Choroid plexus epithelial cell (primary cell): Measurements from ENCODE around the gene TCF3.
"Not testable (repeated sequence)": the region's sequence is repeated elsewhere in the genome, so short reads cannot be mapped to it uniquely, and the experiment has no call there.

ENCODE experiments used
- DNase-seq: peaks from one replicate; pipeline ENCODE4 v3.0.0-alpha.2; 2010; ENCODE audit warnings: low read depth
- H3K4me3 ChIP-seq: 2 replicates; pipeline ENCODE4 v1.5.1; 2011; ENCODE audit warnings: low read depth, mild to moderate bottlenecking, control low read depth, low read length, moderate library complexity
- TF ChIP-seq, protein P1 (sequence below): conservative IDR thresholded peaks from 2 replicates; pipeline ENCODE4 v1.5.1; 2011; ENCODE audit warnings: low read depth, mild to moderate bottlenecking, control low read depth, inconsistent platforms, low read length, moderate library complexity

The TCF3 gene

GRCh38 chr19:1691589-1692290 is 39.3 kb upstream of the TCF3 start:
- H3K4me3 ChIP-seq: no peak overlapping the region
- TF ChIP-seq, protein P1, sequence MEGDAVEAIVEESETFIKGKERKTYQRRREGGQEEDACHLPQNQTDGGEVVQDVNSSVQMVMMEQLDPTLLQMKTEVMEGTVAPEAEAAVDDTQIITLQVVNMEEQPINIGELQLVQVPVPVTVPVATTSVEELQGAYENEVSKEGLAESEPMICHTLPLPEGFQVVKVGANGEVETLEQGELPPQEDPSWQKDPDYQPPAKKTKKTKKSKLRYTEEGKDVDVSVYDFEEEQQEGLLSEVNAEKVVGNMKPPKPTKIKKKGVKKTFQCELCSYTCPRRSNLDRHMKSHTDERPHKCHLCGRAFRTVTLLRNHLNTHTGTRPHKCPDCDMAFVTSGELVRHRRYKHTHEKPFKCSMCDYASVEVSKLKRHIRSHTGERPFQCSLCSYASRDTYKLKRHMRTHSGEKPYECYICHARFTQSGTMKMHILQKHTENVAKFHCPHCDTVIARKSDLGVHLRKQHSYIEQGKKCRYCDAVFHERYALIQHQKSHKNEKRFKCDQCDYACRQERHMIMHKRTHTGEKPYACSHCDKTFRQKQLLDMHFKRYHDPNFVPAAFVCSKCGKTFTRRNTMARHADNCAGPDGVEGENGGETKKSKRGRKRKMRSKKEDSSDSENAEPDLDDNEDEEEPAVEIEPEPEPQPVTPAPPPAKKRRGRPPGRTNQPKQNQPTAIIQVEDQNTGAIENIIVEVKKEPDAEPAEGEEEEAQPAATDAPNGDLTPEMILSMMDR: no peak

GRCh38 chr19:1690699-1691307 is 38.4 kb upstream of the TCF3 start:
- TF ChIP-seq, protein P1: no peak
- H3K4me3 ChIP-seq: no peak overlapping the region
- peak; percentile 33 for DNase-seq

More at GRCh38 chr19:1691589-1692290, 39.3 kb upstream of the TCF3 start:
- DNase-seq: no peak

- not testable (repeated sequence) for DNase-seq, H3K4me3 ChIP-seq
Measured at GRCh38 chr19:1685785-1686184, 33.4 kb upstream of the TCF3 start.

DNA sequence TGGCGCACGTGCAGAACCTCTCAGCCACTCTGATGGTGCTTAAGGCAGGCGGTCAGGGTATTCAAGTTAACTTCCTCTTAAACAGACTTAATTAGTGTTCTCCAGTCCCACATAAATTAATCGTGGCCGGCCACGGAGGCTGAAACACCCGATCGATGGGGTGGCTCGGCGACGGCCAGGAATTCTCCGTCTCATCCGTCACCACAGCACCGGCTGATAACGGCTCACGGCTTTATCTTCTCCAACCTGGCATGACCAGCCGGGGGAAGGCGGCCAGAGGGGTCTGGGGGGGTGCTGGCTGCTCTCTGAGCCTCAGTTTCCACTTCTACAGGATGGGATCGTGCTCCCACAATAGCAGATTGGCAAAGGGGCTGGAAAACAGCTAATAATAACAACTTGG is 32.6 kb upstream of the TCF3 start:
- DNase-seq: no peak
- TF ChIP-seq, protein P1: no peak
- no peak overlapping the region for H3K4me3 ChIP-seq

GRCh38 chr19:1684573-1684912 is 32.1 kb upstream of the TCF3 start:
- no peak for DNase-seq
- TF ChIP-seq, protein P1: no peak
- H3K4me3 ChIP-seq: no peak overlapping the region

GRCh38 chr19:1683869-1684572 is 31.6 kb upstream of the TCF3 start:
- DNase-seq: no peak
- H3K4me3 ChIP-seq: no peak overlapping the region
- TF ChIP-seq, protein P1: no peak

- H3K4me3 ChIP-seq: no peak overlapping the region
- TF ChIP-seq, protein P1: no peak
- no peak for DNase-seq
Measured at GRCh38 chr19:1680976-1681375, 28.6 kb upstream of the TCF3 start.
